B cell (primary cell): ENCODE data around the gene TM4SF5. TPM values are rescaled to one million over a fixed set of nuclear protein-coding genes. Genes with fewer than 3 reads are reported as not detected.

Experiments
- ATAC-seq: fragments of 200-7000 bp; cut with Tn5 transposase; one replicate; pipeline ENCODE4 v1.10.0; 2021; ENCODE audit warnings: low read depth, mild to moderate bottlenecking, moderate number of reproducible peaks, moderate library complexity
- CTCF ChIA-PET: fragments of 350-600 bp; sonication (Branson Sonifier 250); formaldehyde crosslinking; loops from one replicate; lab custom pipeline; 2021; ENCODE audit warnings: antibody characterized with exemption, inconsistent platforms; lab: Charles Lee
- POLR2A ChIA-PET: fragments of 350-600 bp; sonication (Branson Sonifier 250); formaldehyde crosslinking; loops from one replicate; lab custom pipeline; 2021; ENCODE audit warnings: antibody characterized with exemption; lab: Charles Lee
- DNase-seq: peaks from one replicate; pipeline ENCODE4 v3.0.0; 2013
- H2AFZ ChIP-seq: 2 replicates; pipeline ENCODE4 v1.6.1; 2012; ENCODE audit warnings: mild to moderate bottlenecking, low read depth, low read length; ENCODE audit not compliant: insufficient read depth, poor library complexity, severe bottlenecking
- H3K27ac ChIP-seq, 2 donors: 1 replicate in 1 of 2; 2 replicates in 1 of 2; pipeline ENCODE4 v1.5.1; 2012 to 2013; ENCODE audit warnings: low read length in 2 of 2, mild to moderate bottlenecking in 2 of 2, moderate library complexity in 1 of 2
- H3K27me3 ChIP-seq, 4 experiments: fragments of 200-600 bp in 1 of 4; sonication (generic) in 1 of 4; replicated peaks in 1 of 4; 1 replicate in 2 of 4; 2 replicates in 2 of 4; pipeline versions ENCODE4 v1.6.1 to v1.7.0; 2013 to 2016; ENCODE audit warnings: low read length in 3 of 4, mild to moderate bottlenecking in 2 of 4, mixed read lengths in 1 of 4, moderate library complexity in 1 of 4; ENCODE audit not compliant: insufficient read depth in 4 of 4, control insufficient read depth in 3 of 4; ENCODE audit errors: control extremely low read depth in 1 of 4
- H3K36me3 ChIP-seq, 2 experiments: replicated peaks in 1 of 2; 1 replicate in 1 of 2; 2 replicates in 1 of 2; pipeline versions ENCODE4 v1.6.1 to v1.7.1; 2013; ENCODE audit warnings: low read length in 1 of 2; ENCODE audit not compliant: insufficient read depth in 2 of 2, control insufficient read depth in 1 of 2; ENCODE audit errors: control extremely low read depth in 1 of 2, extremely low read depth in 1 of 2
- H3K4me1 ChIP-seq, 2 donors: fragments of 200-600 bp in 1 of 2; sonication (generic) in 1 of 2; 1 replicate in 1 of 2; 2 replicates in 1 of 2; pipeline versions ENCODE4 v1.5.1 to v1.6.1; 2013 to 2017; ENCODE audit warnings: low read length in 2 of 2; ENCODE audit not compliant: control insufficient read depth in 2 of 2, insufficient read depth in 2 of 2
- H3K4me2 ChIP-seq: replicated peaks from 2 replicates; pipeline ENCODE3; 2012; ENCODE audit warnings: mild to moderate bottlenecking, low read depth, low read length; ENCODE audit not compliant: poor library complexity, severe bottlenecking
- H3K4me3 ChIP-seq, 5 experiments: fragments of 200-600 bp in 1 of 5; sonication (generic) in 1 of 5; 1 replicate in 3 of 5; 2 replicates in 2 of 5; pipeline versions ENCODE4 v1.5.1 to v1.7.0; 2011 to 2016; ENCODE audit warnings: low read length in 4 of 5, mild to moderate bottlenecking in 4 of 5, low read depth in 2 of 5, control low read depth in 1 of 5, moderate library complexity in 1 of 5; ENCODE audit not compliant: insufficient read depth in 1 of 5; ENCODE audit errors: control extremely low read depth in 1 of 5, extremely low read depth in 1 of 5
- H3K79me2 ChIP-seq: fragments of 200-600 bp; sonication (generic); one replicate; pipeline ENCODE4 v1.6.0; 2016; ENCODE audit warnings: low read length; ENCODE audit not compliant: control insufficient read depth, insufficient read depth
- H3K9ac ChIP-seq: fragments of 200-600 bp; sonication (generic); 2 replicates; pipeline ENCODE4 v1.6.1; 2017; ENCODE audit warnings: mild to moderate bottlenecking, low read length, moderate library complexity
- H3K9me3 ChIP-seq, 3 donors: one replicate each; pipeline versions ENCODE4 v1.6.1 to v1.7.1; 2013; ENCODE audit warnings: low read length in 2 of 3; ENCODE audit not compliant: control insufficient read depth in 2 of 3, insufficient read depth in 1 of 3; ENCODE audit errors: control extremely low read depth in 1 of 3
- H4K20me1 ChIP-seq: 2 replicates; pipeline ENCODE4 v1.6.0; 2012; ENCODE audit warnings: mild to moderate bottlenecking, low read length; ENCODE audit not compliant: insufficient read depth, control insufficient read depth, poor library complexity, severe bottlenecking
- H3K27ac Mint-ChIP-seq: one replicate; pipeline ENCODE4 v1.8.0; 2021; ENCODE audit warnings: mixed read lengths
- H3K27me3 Mint-ChIP-seq: one replicate; pipeline ENCODE4 v1.8.0; 2021; ENCODE audit warnings: mixed read lengths
- H3K4me1 Mint-ChIP-seq: one replicate; pipeline ENCODE4 v1.8.0; 2021; ENCODE audit warnings: mixed read lengths
- H3K4me3 Mint-ChIP-seq: one replicate; pipeline ENCODE4 v1.8.0; 2021; ENCODE audit warnings: mixed read lengths
- H3K9me3 Mint-ChIP-seq: one replicate; pipeline ENCODE4 v1.8.0; 2022; ENCODE audit warnings: mixed read lengths; ENCODE audit not compliant: insufficient read depth
- CTCF ChIP-seq: fragments of 200-600 bp; IDR thresholded peaks from one replicate; pipeline ENCODE4 v1.8.0; 2022; ENCODE audit warnings: antibody characterized with exemption, mild to moderate bottlenecking
- EZH2 ChIP-seq: IDR thresholded peaks from 2 replicates; pipeline ENCODE4 v1.6.1; 2012; ENCODE audit warnings: borderline replicate concordance, low read depth, mild to moderate bottlenecking, moderate library complexity, low read length; ENCODE audit not compliant: insufficient read depth, poor library complexity, severe bottlenecking
- WGBS: methylation state at CpG from one replicate; pipeline ENCODE4 v1.1.5; 2013; ENCODE audit warnings: missing lambda C conversion rate; ENCODE audit not compliant: insufficient coverage; 5-methylcytosine and 5-hydroxymethylcytosine counted together
- intact Hi-C: fragments of 100-400 bp; cut with micrococcal nuclease; formaldehyde crosslinking; loops from one replicate; pipeline ENCODE4 v1.10.0; 2022
- polyA plus RNA-seq: library from polyadenylated mRNA; depleted of rRNA; stranded (reverse); fragments of >200 nt; gene quantifications from 2 replicates; pipeline ENCODE4 v1.2.3, GENCODE V29; 2012
- total RNA-seq, 2 donors: library from RNA; stranded (reverse); fragments of 120-200 nt in 1 of 2; gene quantifications; 1 replicate in 1 of 2; 2 replicates in 1 of 2; pipeline versions ENCODE4 v1.2.3 to v1.2.4, GENCODE V29; 2013 to 2022

Gene TM4SF5
- total and polyA plus RNA-seq, 2 donors (not counting 1 experiment from before 2014, with no cell fraction given), result not detected

- no peaks in the 10 kb centered on the region for H3K27me3 ChIP-seq
- H3K4me1 ChIP-seq, result peaks cover 9 to 13% of the 10 kb centered on the region in 2 donors
- CTCF ChIA-PET, result no interaction called here
- H3K4me3 Mint-ChIP-seq, result peak overlapping the region; percentile 83
- no peak for ATAC-seq
- H3K4me2 ChIP-seq, result no peak overlapping the region
- H3K9me3 ChIP-seq, result no peaks in the 10 kb centered on the region
- H3K27ac ChIP-seq, result no peak overlapping the region
- no peaks in the 10 kb centered on the region for H3K9me3 Mint-ChIP-seq
- H3K4me1 Mint-ChIP-seq, result peaks cover 14% of the 10 kb centered on the region
- H4K20me1 ChIP-seq, result no peaks in the 10 kb centered on the region
- no peak for TF ChIP-seq EZH2
- no peak for TF ChIP-seq CTCF
- no peak for DNase-seq
- POLR2A ChIA-PET, result interaction anchor here (0.9 to 1.0 kb wide), 2 partner anchors 18 to 20 kb away, joined by 3 read pairs; no protein-coding TSS in a partner anchor
- H3K36me3 ChIP-seq, result no peaks in the 10 kb centered on the region
- H3K27ac Mint-ChIP-seq, result peak overlapping the region; percentile 65
- 78% methylated on average over 5 of the region's 6 CpGs for WGBS
- H3K27me3 Mint-ChIP-seq, result no peaks in the 10 kb centered on the region
- no peak overlapping the region for H2AFZ ChIP-seq
- intact Hi-C loops, result loop anchor here (5.0 kb wide), 1 partner anchor 134 kb away; the partner anchor contains the start of genes RNF167 and SLC25A11
- no peak overlapping the region for H3K4me3 ChIP-seq
- H3K9ac ChIP-seq, result no peak overlapping the region
- no peaks in the 10 kb centered on the region for H3K79me2 ChIP-seq
Observed at GRCh38 chr17:4808378-4808767, 36.7 kb downstream of the TM4SF5 start.

- Histone ChIP-seq H3K4me2 (no peak overlapping the region), H3K79me2 (no peaks in the 10 kb centered on the region), H3K9me3 (no peaks in the 10 kb centered on the region), H3K9ac (no peak overlapping the region), H3K36me3 (peaks cover 0 to 17% of the 10 kb centered on the region in 2 experiments), H3K27ac (no peak overlapping the region), H3K4me3 (no peak overlapping the region), H3K4me1 (peaks cover 9 to 13% of the 10 kb centered on the region in 2 donors), H3K27me3 (no peaks in the 10 kb centered on the region), H2AFZ (no peak overlapping the region), H4K20me1 (no peaks in the 10 kb centered on the region)
- peaks cover 14% of the 10 kb centered on the region for H3K4me1 Mint-ChIP-seq
- intact Hi-C loops, result no loop called here
- no peaks in the 10 kb centered on the region for H3K27me3 Mint-ChIP-seq
- POLR2A ChIA-PET, result no interaction called here
- TF ChIP-seq CTCF, result no peak
- TF ChIP-seq EZH2, result no peak
- H3K9me3 Mint-ChIP-seq, result no peaks in the 10 kb centered on the region
- no peak for ATAC-seq
- 54% methylated on average over 13 of the region's 13 CpGs for WGBS
- no peak for DNase-seq
- no peak overlapping the region for H3K4me3 Mint-ChIP-seq
- CTCF ChIA-PET, result no interaction called here
- no peak overlapping the region for H3K27ac Mint-ChIP-seq
Observed at GRCh38 chr17:4810696-4811290, 39.1 kb downstream of the TM4SF5 start.
